ENCODE results near the gene XYLT1. TPM values are rescaled to one million over a fixed set of nuclear protein-coding genes. Genes with fewer than 3 reads are reported as not detected.

Gene XYLT1
- total RNA-seq, 1 experiment from 2014 or later, result 1.7 TPM

GRCh38 chr16:17116595-17117322 lies 354.0 kb downstream of the XYLT1 start:
- POLR2A ChIA-PET (ENCODE audit: unreplicated experiment), result no interaction called here
- Histone ChIP-seq H3K27me3 (ENCODE audit: insufficient read depth, low read depth) (peaks cover 6% of the 10 kb centered on the region), H3K9me2 (ENCODE audit: insufficient read depth) (no peaks in the 10 kb centered on the region), H3K36me3 (ENCODE audit: low read depth) (no peaks in the 10 kb centered on the region), H3K4me3 (no peak overlapping the region), H4K20me1 (ENCODE audit: insufficient read depth) (no peaks in the 10 kb centered on the region), H3K4me2 (no peak overlapping the region), H3K27ac (no peak overlapping the region), H3K9me3 (ENCODE audit: insufficient read depth, low read depth) (no peaks in the 10 kb centered on the region), H3K4me1 (replicated peaks; ENCODE audit: insufficient read depth) (no peaks in the 10 kb centered on the region), H2AFZ (no peak overlapping the region), H3F3A (ENCODE audit: insufficient read depth, low read depth) (no peaks in the 10 kb centered on the region), H3K79me2 (ENCODE audit: low read depth) (no peaks in the 10 kb centered on the region)
- TF ChIP-seq EZH2 (IDR thresholded peaks at IDR 0.05; ENCODE audit: low read depth), result no peak
- TF ChIP-seq CTCF (conservative IDR thresholded peaks at IDR 0.05), result no peak
- CTCF ChIA-PET, result no interaction called here
- intact Hi-C loops (cut with micrococcal nuclease; ENCODE audit: unreplicated experiment), result no loop called here
- no peak for DNase-seq
- BruUV-seq (replicated peaks), result no TSS peak

- CTCF ChIA-PET, result no interaction called here
Observed at GRCh38 chr16:17109413-17109812, 361.3 kb downstream of the XYLT1 start.

GRCh38 chr16:17108596-17108995 lies 362.2 kb downstream of the XYLT1 start:
- Histone ChIP-seq H2AFZ (no peak overlapping the region), H3K4me3 (no peak overlapping the region), H3F3A (ENCODE audit: insufficient read depth, low read depth) (no peaks in the 10 kb centered on the region), H3K79me2 (ENCODE audit: low read depth) (no peaks in the 10 kb centered on the region), H3K27ac (no peak overlapping the region), H3K36me3 (ENCODE audit: low read depth) (no peaks in the 10 kb centered on the region), H3K27me3 (ENCODE audit: insufficient read depth, low read depth) (peaks cover 42% of the 10 kb centered on the region), H4K20me1 (ENCODE audit: insufficient read depth) (no peaks in the 10 kb centered on the region), H3K4me2 (no peak overlapping the region), H3K9me3 (ENCODE audit: insufficient read depth, low read depth) (no peaks in the 10 kb centered on the region), H3K4me1 (replicated peaks; ENCODE audit: insufficient read depth) (no peaks in the 10 kb centered on the region), H3K9me2 (ENCODE audit: insufficient read depth) (no peaks in the 10 kb centered on the region)
- no TSS peak for BruUV-seq (replicated peaks)
- no peak for TF ChIP-seq CTCF (conservative IDR thresholded peaks at IDR 0.05)
- no peak for TF ChIP-seq EZH2 (IDR thresholded peaks at IDR 0.05; ENCODE audit: low read depth)
- ChIA-PET CTCF (no interaction called here), POLR2A (ENCODE audit: unreplicated experiment) (no interaction called here)
- DNase-seq, result no peak
- intact Hi-C loops (cut with micrococcal nuclease; ENCODE audit: unreplicated experiment), result no loop called here

More at GRCh38 chr16:17109413-17109812, 361.3 kb downstream of the XYLT1 start:
- TF ChIP-seq CTCF (conservative IDR thresholded peaks at IDR 0.05), result no peak
- no peak for TF ChIP-seq EZH2 (IDR thresholded peaks at IDR 0.05; ENCODE audit: low read depth)
- intact Hi-C loops (cut with micrococcal nuclease; ENCODE audit: unreplicated experiment), result no loop called here
- no peaks in the 10 kb centered on the region for H3K36me3 ChIP-seq (ENCODE audit: low read depth)
- H2AFZ ChIP-seq, result no peak overlapping the region
- no peaks in the 10 kb centered on the region for H4K20me1 ChIP-seq (ENCODE audit: insufficient read depth)
- H3K4me1 ChIP-seq (replicated peaks; ENCODE audit: insufficient read depth), result no peaks in the 10 kb centered on the region
- H3F3A ChIP-seq (ENCODE audit: insufficient read depth, low read depth), result no peaks in the 10 kb centered on the region
- no peaks in the 10 kb centered on the region for H3K79me2 ChIP-seq (ENCODE audit: low read depth)
- peaks cover 39% of the 10 kb centered on the region for H3K27me3 ChIP-seq (ENCODE audit: insufficient read depth, low read depth)
- POLR2A ChIA-PET (ENCODE audit: unreplicated experiment), result no interaction called here
- no peaks in the 10 kb centered on the region for H3K9me3 ChIP-seq (ENCODE audit: insufficient read depth, low read depth)
- no peak for DNase-seq
- no TSS peak for BruUV-seq (replicated peaks)
- H3K4me3 ChIP-seq, result no peak overlapping the region
- H3K4me2 ChIP-seq, result no peak overlapping the region
- no peak overlapping the region for H3K27ac ChIP-seq
- no peaks in the 10 kb centered on the region for H3K9me2 ChIP-seq (ENCODE audit: insufficient read depth)

Measured in PC-9 (cell line).